ENCODE results near the gene RBMS1.

Gene RBMS1

DNA sequence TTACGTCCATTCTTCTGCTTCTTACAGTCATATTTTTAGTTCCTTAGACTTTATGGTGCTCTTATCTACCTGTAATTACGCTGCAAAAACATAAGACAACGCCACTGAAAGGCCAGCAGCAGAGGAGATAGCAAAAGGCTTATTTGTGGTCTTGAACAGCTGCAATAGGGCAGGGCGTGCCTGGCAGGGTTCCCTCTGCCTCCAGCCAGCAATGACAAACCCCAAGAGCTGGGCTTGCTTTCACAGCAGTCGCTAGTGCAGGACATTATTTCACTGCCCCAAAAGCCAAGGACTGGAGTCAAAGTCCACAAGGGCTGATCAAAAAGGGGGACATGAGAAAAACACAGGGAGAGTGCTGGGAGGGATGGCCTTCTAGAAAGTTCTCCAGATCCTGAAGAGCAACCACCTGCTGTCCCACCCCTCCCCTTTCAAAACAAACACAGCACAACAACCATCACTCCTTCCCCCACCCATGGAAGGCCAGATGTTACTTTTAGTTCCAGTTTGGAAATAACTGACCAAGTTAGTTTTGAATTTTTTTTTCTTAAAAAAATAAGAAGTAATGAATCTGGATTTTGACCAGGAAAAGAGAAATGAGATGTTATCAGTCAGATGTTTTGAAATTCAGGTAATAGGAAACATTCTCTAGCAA is 127.8 kb downstream of the RBMS1 start:
- no peak for DNase-seq (ENCODE audit: low read depth, low spot score)
- ChIA-PET POLR2A (no interaction called here), CTCF (no interaction called here)
- H3K4me3 ChIP-seq (ENCODE audit: low read depth, low read length) = no peak overlapping the region
- TF ChIP-seq, protein P1, sequence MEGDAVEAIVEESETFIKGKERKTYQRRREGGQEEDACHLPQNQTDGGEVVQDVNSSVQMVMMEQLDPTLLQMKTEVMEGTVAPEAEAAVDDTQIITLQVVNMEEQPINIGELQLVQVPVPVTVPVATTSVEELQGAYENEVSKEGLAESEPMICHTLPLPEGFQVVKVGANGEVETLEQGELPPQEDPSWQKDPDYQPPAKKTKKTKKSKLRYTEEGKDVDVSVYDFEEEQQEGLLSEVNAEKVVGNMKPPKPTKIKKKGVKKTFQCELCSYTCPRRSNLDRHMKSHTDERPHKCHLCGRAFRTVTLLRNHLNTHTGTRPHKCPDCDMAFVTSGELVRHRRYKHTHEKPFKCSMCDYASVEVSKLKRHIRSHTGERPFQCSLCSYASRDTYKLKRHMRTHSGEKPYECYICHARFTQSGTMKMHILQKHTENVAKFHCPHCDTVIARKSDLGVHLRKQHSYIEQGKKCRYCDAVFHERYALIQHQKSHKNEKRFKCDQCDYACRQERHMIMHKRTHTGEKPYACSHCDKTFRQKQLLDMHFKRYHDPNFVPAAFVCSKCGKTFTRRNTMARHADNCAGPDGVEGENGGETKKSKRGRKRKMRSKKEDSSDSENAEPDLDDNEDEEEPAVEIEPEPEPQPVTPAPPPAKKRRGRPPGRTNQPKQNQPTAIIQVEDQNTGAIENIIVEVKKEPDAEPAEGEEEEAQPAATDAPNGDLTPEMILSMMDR (IDR thresholded peaks at IDR 0.05; ENCODE audit: insufficient read depth, low read length, missing control alignments) = no peak

GRCh38 chr2:160364364-160364763 is 129.2 kb downstream of the RBMS1 start:
- ChIA-PET POLR2A (interaction anchor here (0.6 to 1.3 kb wide), 2 partner anchors 9 to 507 kb away, joined by 3 read pairs; no protein-coding TSS in a partner anchor), CTCF (interaction anchor here (0.5 to 1.5 kb wide), 2 partner anchors 356 to 610 kb away, joined by 3 read pairs; no protein-coding TSS in a partner anchor)
- no peak for DNase-seq (ENCODE audit: low read depth, low spot score)
- H3K4me3 ChIP-seq (ENCODE audit: low read depth, low read length) = no peak overlapping the region
- TF ChIP-seq, protein P1 (IDR thresholded peaks at IDR 0.05; ENCODE audit: insufficient read depth, low read length, missing control alignments) = no peak

GRCh38 chr2:160363961-160364360 is 129.6 kb downstream of the RBMS1 start:
- POLR2A ChIA-PET = interaction anchor here (0.6 to 1.3 kb wide), 2 partner anchors 9 to 508 kb away, joined by 3 read pairs; no protein-coding TSS in a partner anchor
- TF ChIP-seq, protein P1 (IDR thresholded peaks at IDR 0.05; ENCODE audit: insufficient read depth, low read length, missing control alignments) = no peak
- DNase-seq (ENCODE audit: low read depth, low spot score) = no peak
- H3K4me3 ChIP-seq (ENCODE audit: low read depth, low read length) = no peak overlapping the region
- CTCF ChIA-PET = interaction anchor here (0.5 to 1.5 kb wide), 3 partner anchors 356 to 610 kb away, joined by 3 read pairs; no protein-coding TSS in a partner anchor

GRCh38 chr2:160363055-160363454 is 130.6 kb downstream of the RBMS1 start:
- TF ChIP-seq, protein P1 (IDR thresholded peaks at IDR 0.05; ENCODE audit: insufficient read depth, low read length, missing control alignments) = no peak
- ChIA-PET CTCF (interaction anchor here (1.5 kb wide), 1 partner anchor 607 kb away, joined by 3 read pairs; no protein-coding TSS in a partner anchor), POLR2A (no interaction called here)
- H3K4me3 ChIP-seq (ENCODE audit: low read depth, low read length) = no peak overlapping the region
- no peak for DNase-seq (ENCODE audit: low read depth, low spot score)

GRCh38 chr2:160362541-160362940 is 131.1 kb downstream of the RBMS1 start:
- TF ChIP-seq, protein P1 (IDR thresholded peaks at IDR 0.05; ENCODE audit: insufficient read depth, low read length, missing control alignments) = no peak
- no peak for DNase-seq (ENCODE audit: low read depth, low spot score)
- POLR2A ChIA-PET = no interaction called here
- no peak overlapping the region for H3K4me3 ChIP-seq (ENCODE audit: low read depth, low read length)
- CTCF ChIA-PET = interaction anchor here (1.5 kb wide), 1 partner anchor 607 kb away, joined by 3 read pairs; no protein-coding TSS in a partner anchor

DNA sequence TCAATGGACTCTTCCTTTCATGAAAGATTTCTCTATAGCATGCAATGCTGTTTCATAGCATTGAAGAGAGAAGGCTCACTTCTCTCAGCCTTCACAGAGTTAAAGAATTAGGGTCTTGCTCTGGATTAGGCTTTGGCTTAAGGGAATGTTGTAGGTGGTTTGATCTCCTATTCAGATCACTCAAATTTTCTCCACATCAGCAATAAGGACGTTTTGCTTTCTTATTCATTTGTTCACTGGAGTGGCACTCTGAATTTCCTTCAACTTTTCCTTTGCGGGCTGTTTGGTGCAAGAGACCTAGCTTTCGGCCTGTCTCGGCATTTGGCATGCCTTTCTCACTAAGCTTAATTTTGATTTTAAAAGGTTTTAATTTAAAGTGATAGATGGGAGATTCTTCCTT is 131.6 kb downstream of the RBMS1 start:
- H3K4me3 ChIP-seq (ENCODE audit: low read depth, low read length) = no peak overlapping the region
- TF ChIP-seq, protein P1 (IDR thresholded peaks at IDR 0.05; ENCODE audit: insufficient read depth, low read length, missing control alignments) = no peak
- DNase-seq (ENCODE audit: low read depth, low spot score) = no peak
- CTCF ChIA-PET = interaction anchor here (1.0 to 1.3 kb wide), 2 partner anchors 23 to 609 kb away, joined by 3 read pairs; no protein-coding TSS in a partner anchor
- POLR2A ChIA-PET = interaction anchor here (0.7 kb wide), 1 partner anchor 23 kb away, joined by 3 read pairs; no protein-coding TSS in a partner anchor

All from AG04449 (cell line).